C4-2B (cell line): ENCODE results near the gene CDHR3.

Source experiments
- CTCF ChIP-seq: fragments of 450-650 bp; conservative IDR thresholded peaks from 2 replicates; pipeline ENCODE4 v1.5.1; 2017; ENCODE audit warnings: mild to moderate bottlenecking
- ZFX ChIP-seq: fragments of 450-650 bp; IDR thresholded peaks from 2 replicates; pipeline ENCODE4 v1.6.1; 2017

- TF ChIP-seq ZFX (no peak), CTCF (no peak)
These were observed 49.1 kb downstream of the CDHR3 start for GRCh38 chr7:106012184-106012583.
